NT2/D1 (cell line): Measurements from ENCODE around the gene ZNF652.
"Not testable (repeated sequence)": the region's sequence is repeated elsewhere in the genome, so short reads cannot be mapped to it uniquely, and the experiment has no call there.

Source experiments
- DNase-seq: peaks from one replicate; pipeline ENCODE4 v3.0.0-alpha.2; 2011; ENCODE audit warnings: low read depth, low spot score
- H3K27me3 ChIP-seq: 2 replicates; pipeline ENCODE4 v1.6.0; 2011; ENCODE audit warnings: mild to moderate bottlenecking; ENCODE audit not compliant: insufficient read length, insufficient read depth
- H3K36me3 ChIP-seq: 2 replicates; pipeline ENCODE4 v1.6.1; 2011; ENCODE audit warnings: mild to moderate bottlenecking, low read length, mixed read lengths; ENCODE audit not compliant: insufficient read depth, insufficient read length
- H3K4me1 ChIP-seq: 2 replicates; pipeline ENCODE4 v1.5.1; 2011; ENCODE audit not compliant: insufficient read depth, insufficient read length
- H3K4me3 ChIP-seq: 2 replicates; pipeline ENCODE4 v1.5.1; 2011; ENCODE audit warnings: low read depth; ENCODE audit not compliant: insufficient read length
- H3K9ac ChIP-seq: 2 replicates; pipeline ENCODE4 v1.6.0; 2011; ENCODE audit warnings: low read depth; ENCODE audit not compliant: insufficient read length
- H3K9me3 ChIP-seq: 2 replicates; pipeline ENCODE4 v1.5.1; 2011; ENCODE audit warnings: mild to moderate bottlenecking, low read length; ENCODE audit not compliant: insufficient read depth
- SUZ12 ChIP-seq: IDR thresholded peaks from 2 replicates; pipeline ENCODE4 v1.6.1; 2011; ENCODE audit not compliant: insufficient read length, insufficient read depth; ENCODE audit errors: extremely low read depth
- YY1 ChIP-seq: IDR thresholded peaks from 2 replicates; pipeline ENCODE4 v1.6.1; 2011; ENCODE audit not compliant: insufficient read length, insufficient read depth
- ZNF274 ChIP-seq: IDR thresholded peaks from 2 replicates; pipeline ENCODE4 v1.6.1; 2011; ENCODE audit warnings: mild to moderate bottlenecking, low read depth, low read length

Gene ZNF652

DNA sequence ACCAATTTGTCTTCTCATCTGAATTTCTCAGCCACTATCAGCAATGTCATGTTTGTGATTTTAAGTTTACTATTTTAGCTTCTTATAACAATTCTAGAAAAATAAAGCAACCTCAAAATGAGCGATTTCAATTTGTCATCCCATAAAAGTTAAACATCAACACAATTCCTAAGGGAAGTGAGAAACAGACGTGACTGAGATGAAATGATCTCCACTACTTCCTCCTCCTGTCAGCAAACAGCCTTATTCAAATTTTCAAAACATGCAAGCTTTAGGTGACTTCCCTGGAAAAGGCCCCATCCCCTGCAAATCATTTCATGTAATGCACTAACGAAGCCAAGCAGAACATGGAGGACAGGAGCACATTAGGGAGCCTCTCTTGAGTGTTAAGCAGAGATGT is 64.9 kb downstream of the ZNF652 start:
- Histone ChIP-seq H3K4me1 (no peaks in the 10 kb centered on the region), H3K9ac (no peak overlapping the region), H3K27me3 (no peaks in the 10 kb centered on the region), H3K9me3 (no peaks in the 10 kb centered on the region), H3K4me3 (no peak overlapping the region), H3K36me3 (peaks cover 16% of the 10 kb centered on the region)
- TF ChIP-seq YY1 (no peak), SUZ12 (no peak), ZNF274 (no peak)
- DNase-seq: no peak

- no peak overlapping the region for H3K4me3 ChIP-seq
- no peaks in the 10 kb centered on the region for H3K4me1 ChIP-seq
- H3K36me3 ChIP-seq: peaks cover 16% of the 10 kb centered on the region
- DNase-seq: no peak
- no peaks in the 10 kb centered on the region for H3K27me3 ChIP-seq
- no peaks in the 10 kb centered on the region for H3K9me3 ChIP-seq
- H3K9ac ChIP-seq: no peak overlapping the region
- TF ChIP-seq ZNF274: no peak
These were observed 67.9 kb downstream of the ZNF652 start for GRCh38 chr17:49294122-49294521.

- H3K27me3 ChIP-seq: no peaks in the 10 kb centered on the region
- no peak overlapping the region for H3K9ac ChIP-seq
- H3K9me3 ChIP-seq: no peaks in the 10 kb centered on the region
- H3K36me3 ChIP-seq: peaks cover 5% of the 10 kb centered on the region
- no peaks in the 10 kb centered on the region for H3K4me1 ChIP-seq
- no peak overlapping the region for H3K4me3 ChIP-seq
- no peak for DNase-seq
- TF ChIP-seq SUZ12 (no peak), YY1 (no peak), ZNF274 (no peak)
These were observed 69.1 kb downstream of the ZNF652 start for GRCh38 chr17:49292901-49293300.

GRCh38 chr17:49291929-49292328 is 70.1 kb downstream of the ZNF652 start:
- Histone ChIP-seq H3K4me3 (no peak overlapping the region), H3K9ac (no peak overlapping the region), H3K4me1 (no peaks in the 10 kb centered on the region), H3K9me3 (no peaks in the 10 kb centered on the region), H3K27me3 (no peaks in the 10 kb centered on the region), H3K36me3 (no peaks in the 10 kb centered on the region)
- TF ChIP-seq ZNF274: no peak
- TF ChIP-seq YY1: no peak
- no peak for TF ChIP-seq SUZ12
- no peak for DNase-seq

- Histone ChIP-seq H3K9ac (no peak overlapping the region), H3K4me1 (no peaks in the 10 kb centered on the region), H3K27me3 (no peaks in the 10 kb centered on the region), H3K4me3 (no peak overlapping the region), H3K9me3 (no peaks in the 10 kb centered on the region), H3K36me3 (no peaks in the 10 kb centered on the region)
- no peak for TF ChIP-seq SUZ12
- no peak for TF ChIP-seq YY1
- no peak for TF ChIP-seq ZNF274
- DNase-seq: no peak
These were observed 71.2 kb downstream of the ZNF652 start for GRCh38 chr17:49290690-49291359.

DNA sequence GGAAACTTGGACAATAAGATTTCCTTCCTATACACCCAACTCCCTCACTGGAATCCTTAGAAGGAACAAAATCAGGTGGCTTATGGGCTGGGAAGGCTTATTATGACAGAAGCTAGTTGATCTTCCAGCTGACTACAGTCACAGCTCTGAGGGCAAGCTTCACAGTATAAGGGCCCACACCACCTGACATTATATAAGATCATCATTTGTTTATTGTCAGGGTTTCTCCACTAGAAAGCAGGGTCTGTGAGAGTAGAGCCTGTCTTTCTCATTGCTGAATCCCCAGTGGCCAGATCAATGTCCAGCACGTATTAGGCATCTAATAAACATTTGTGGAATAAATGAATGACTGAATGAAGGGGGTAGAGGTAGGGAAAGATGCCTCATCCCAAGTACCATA is 73.7 kb downstream of the ZNF652 start:
- Histone ChIP-seq H3K9ac (no peak overlapping the region), H3K4me3 (no peak overlapping the region), H3K4me1 (peaks cover 3% of the 10 kb centered on the region), H3K27me3 (no peaks in the 10 kb centered on the region), H3K9me3 (no peaks in the 10 kb centered on the region), H3K36me3 (no peaks in the 10 kb centered on the region)
- TF ChIP-seq YY1 (no peak), SUZ12 (no peak), ZNF274 (no peak)
- DNase-seq: no peak

DNA sequence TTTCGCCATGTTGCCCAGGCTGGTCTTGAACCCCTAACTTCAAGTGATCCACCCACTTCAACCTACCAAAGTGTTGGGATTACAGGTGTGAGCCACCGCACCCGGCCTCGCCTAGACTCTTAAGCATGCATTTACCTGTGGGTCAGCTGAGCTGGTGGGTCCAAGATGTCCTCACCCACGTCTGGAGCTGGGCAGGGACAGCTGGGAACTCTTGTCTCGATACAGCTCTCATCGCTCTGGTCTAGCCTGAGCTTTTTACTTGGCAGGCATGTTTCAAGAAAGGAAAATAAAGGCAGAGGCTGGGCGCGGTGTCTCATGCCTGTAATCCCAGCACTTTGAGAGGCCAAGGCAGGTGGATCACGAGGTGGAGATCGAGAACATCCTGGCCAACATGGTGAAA is 74.6 kb downstream of the ZNF652 start:
- H3K4me1 ChIP-seq: peaks cover 3% of the 10 kb centered on the region
- no peak overlapping the region for H3K4me3 ChIP-seq
- no peaks in the 10 kb centered on the region for H3K9me3 ChIP-seq
- DNase-seq: no peak
- no peaks in the 10 kb centered on the region for H3K27me3 ChIP-seq
- no peak for TF ChIP-seq ZNF274
- no peaks in the 10 kb centered on the region for H3K36me3 ChIP-seq
- no peak overlapping the region for H3K9ac ChIP-seq

- not testable (repeated sequence) for H3K27me3 ChIP-seq, H3K9me3 ChIP-seq, H3K9ac ChIP-seq, H3K36me3 ChIP-seq, H3K4me1 ChIP-seq, DNase-seq, H3K4me3 ChIP-seq
These were observed 75.6 kb downstream of the ZNF652 start for GRCh38 chr17:49286261-49286973.
